AG04450 (cell line): ENCODE data around the gene LHFPL3. TPM values are rescaled to one million over a fixed set of nuclear protein-coding genes. Genes with fewer than 3 reads are reported as not detected.

Experiments used
- CTCF ChIA-PET: fragments of 300-600, 350-600 bp; formaldehyde crosslinking; extraction: SDS; loops from one replicate; lab custom pipeline; 2022; ENCODE audit warnings: antibody characterized with exemption, inconsistent platforms; lab: Charles Lee
- POLR2A ChIA-PET: fragments of 350-600 bp; formaldehyde crosslinking; extraction: SDS; loops from one replicate; lab custom pipeline; 2021; ENCODE audit warnings: antibody characterized with exemption, inconsistent platforms; lab: Yijun Ruan, JAX
- DNase-seq: peaks from one replicate; pipeline ENCODE4 v3.0.0-alpha.2; 2011; ENCODE audit warnings: low read depth, low spot score
- H3K27ac ChIP-seq: one replicate; pipeline ENCODE4 v1.5.1; 2012; ENCODE audit warnings: low read depth, low read length, control low read depth
- H3K27me3 ChIP-seq: one replicate; pipeline ENCODE4 v1.6.0; 2012; ENCODE audit warnings: low read length; ENCODE audit not compliant: control insufficient read depth, insufficient read depth
- H3K4me3 ChIP-seq: 2 replicates; pipeline ENCODE4 v1.5.1; 2011; ENCODE audit warnings: mild to moderate bottlenecking, low read depth, low read length, control low read depth
- H3K9me3 ChIP-seq: 2 replicates; pipeline ENCODE4 v1.5.1; 2012; ENCODE audit warnings: low read length; ENCODE audit not compliant: control insufficient read depth, insufficient read depth
- CTCF ChIP-seq: IDR thresholded peaks from 2 replicates; pipeline ENCODE4 v1.5.1; 2011; ENCODE audit warnings: low read depth, low read length, control low read depth, inconsistent platforms
- polyA plus RNA-seq: library from polyadenylated mRNA; depleted of rRNA; stranded (reverse); fragments of >200 nt; gene quantifications from 2 replicates; pipeline ENCODE4 v1.2.3, GENCODE V29; 2011

The LHFPL3 gene
- polyA plus RNA-seq, 1 experiment: not detected

GRCh38 chr7:104352736-104353135 lies 24.3 kb downstream of the LHFPL3 start:
- Histone ChIP-seq H3K27ac (no peak overlapping the region), H3K27me3 (no peaks in the 10 kb centered on the region), H3K9me3 (no peaks in the 10 kb centered on the region), H3K4me3 (no peak overlapping the region)
- ChIA-PET POLR2A (no interaction called here), CTCF (interaction anchor here (0.6 kb wide), 1 partner anchor 906 kb away, joined by 3 read pairs; no protein-coding TSS in a partner anchor)
- DNase-seq: no peak
- TF ChIP-seq CTCF: no peak

GRCh38 chr7:104357166-104357565 lies 28.8 kb downstream of the LHFPL3 start:
- Histone ChIP-seq H3K27ac (no peak overlapping the region), H3K27me3 (no peaks in the 10 kb centered on the region), H3K9me3 (no peaks in the 10 kb centered on the region), H3K4me3 (no peak overlapping the region)
- ChIA-PET POLR2A (no interaction called here), CTCF (no interaction called here)
- no peak for TF ChIP-seq CTCF
- DNase-seq: no peak

GRCh38 chr7:104358446-104359132 lies 30.2 kb downstream of the LHFPL3 start:
- TF ChIP-seq CTCF: no peak
- Histone ChIP-seq H3K27me3 (no peaks in the 10 kb centered on the region), H3K9me3 (no peaks in the 10 kb centered on the region), H3K27ac (no peak overlapping the region), H3K4me3 (no peak overlapping the region)
- no peak for DNase-seq
- CTCF ChIA-PET: no interaction called here
- POLR2A ChIA-PET: no interaction called here

GRCh38 chr7:104362756-104363155 lies 34.4 kb downstream of the LHFPL3 start:
- ChIA-PET POLR2A (no interaction called here), CTCF (interaction anchor here (0.6 kb wide), 1 partner anchor 267 kb away, joined by 3 read pairs; no protein-coding TSS in a partner anchor)
- no peak overlapping the region for H3K4me3 ChIP-seq
- DNase-seq: no peak
- no peak for TF ChIP-seq CTCF
- H3K27me3 ChIP-seq: no peaks in the 10 kb centered on the region
- no peaks in the 10 kb centered on the region; the same call in 1 of the 2 replicates for H3K9me3 ChIP-seq
- H3K27ac ChIP-seq: no peak overlapping the region

GRCh38 chr7:104363355-104363754 lies 35.0 kb downstream of the LHFPL3 start:
- CTCF ChIA-PET: no interaction called here
- TF ChIP-seq CTCF: no peak
- no peaks in the 10 kb centered on the region for H3K27me3 ChIP-seq
- H3K4me3 ChIP-seq: no peak overlapping the region
- DNase-seq: no peak
- no peaks in the 10 kb centered on the region; the same call in 1 of the 2 replicates for H3K9me3 ChIP-seq
- no peak overlapping the region for H3K27ac ChIP-seq
- POLR2A ChIA-PET: no interaction called here
